C4-2B (cell line): Measurements from ENCODE around the gene OR14I1.

ENCODE experiments used
- ZFX ChIP-seq: fragments of 450-650 bp; IDR thresholded peaks from 2 replicates; pipeline ENCODE4 v1.6.1; 2017
- TF ChIP-seq, protein P1 (sequence below): fragments of 450-650 bp; conservative IDR thresholded peaks from 2 replicates; pipeline ENCODE4 v1.5.1; 2017; ENCODE audit warnings: mild to moderate bottlenecking

DNA sequence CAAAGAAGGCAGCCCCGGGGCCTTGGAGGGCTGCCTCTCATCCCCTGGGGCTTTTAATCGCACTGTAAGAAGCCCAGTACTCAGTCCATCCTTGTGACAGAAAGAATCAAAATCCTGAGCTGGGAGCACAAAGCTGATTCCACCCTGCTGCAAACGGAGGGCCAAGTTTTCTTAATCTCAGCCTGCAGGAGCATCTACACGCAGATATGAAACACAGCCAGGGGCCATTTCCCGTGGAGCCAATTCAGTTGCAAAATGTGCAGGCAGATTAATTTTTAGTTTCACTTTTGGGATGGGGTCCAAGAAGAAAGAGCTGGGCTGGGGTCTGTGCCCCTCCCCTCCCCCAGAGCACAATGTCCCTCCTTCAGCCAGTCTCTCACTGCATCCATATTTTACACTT, 48.6 kb upstream of the OR14I1 start:
- TF ChIP-seq, protein P1, sequence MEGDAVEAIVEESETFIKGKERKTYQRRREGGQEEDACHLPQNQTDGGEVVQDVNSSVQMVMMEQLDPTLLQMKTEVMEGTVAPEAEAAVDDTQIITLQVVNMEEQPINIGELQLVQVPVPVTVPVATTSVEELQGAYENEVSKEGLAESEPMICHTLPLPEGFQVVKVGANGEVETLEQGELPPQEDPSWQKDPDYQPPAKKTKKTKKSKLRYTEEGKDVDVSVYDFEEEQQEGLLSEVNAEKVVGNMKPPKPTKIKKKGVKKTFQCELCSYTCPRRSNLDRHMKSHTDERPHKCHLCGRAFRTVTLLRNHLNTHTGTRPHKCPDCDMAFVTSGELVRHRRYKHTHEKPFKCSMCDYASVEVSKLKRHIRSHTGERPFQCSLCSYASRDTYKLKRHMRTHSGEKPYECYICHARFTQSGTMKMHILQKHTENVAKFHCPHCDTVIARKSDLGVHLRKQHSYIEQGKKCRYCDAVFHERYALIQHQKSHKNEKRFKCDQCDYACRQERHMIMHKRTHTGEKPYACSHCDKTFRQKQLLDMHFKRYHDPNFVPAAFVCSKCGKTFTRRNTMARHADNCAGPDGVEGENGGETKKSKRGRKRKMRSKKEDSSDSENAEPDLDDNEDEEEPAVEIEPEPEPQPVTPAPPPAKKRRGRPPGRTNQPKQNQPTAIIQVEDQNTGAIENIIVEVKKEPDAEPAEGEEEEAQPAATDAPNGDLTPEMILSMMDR: no peak
- no peak for TF ChIP-seq ZFX
